Measurements from ENCODE around the gene HYAL1.

GRCh38 chr3:50269460-50269859, 33.9 kb downstream of the HYAL1 start:
- TF ChIP-seq CTCF (IDR thresholded peaks at IDR 0.05) = no peak
- no peak for TF ChIP-seq ZFX (IDR thresholded peaks at IDR 0.05; ENCODE audit: borderline replicate concordance)

Data from 22Rv1 (cell line).